ENCODE measurements around the gene HDAC4. TPM values are rescaled to one million over a fixed set of nuclear protein-coding genes. Genes with fewer than 3 reads are reported as not detected.

The HDAC4 gene
- total RNA-seq, 1 donor from 2014 or later = 18.3 TPM

GRCh38 chr2:239260546-239261327 is 140.1 kb downstream of the HDAC4 start:
- no peak for DNase-seq (ENCODE audit: extremely low read depth, low read depth, low spot score)

- DNase-seq (ENCODE audit: extremely low read depth, low read depth, low spot score) = no peak
Measured at GRCh38 chr2:239259603-239260298, 141.1 kb downstream of the HDAC4 start.

GRCh38 chr2:239259173-239259572 is 141.6 kb downstream of the HDAC4 start:
- DNase-seq (ENCODE audit: extremely low read depth, low read depth, low spot score) = no peak

- DNase-seq (ENCODE audit: extremely low read depth, low read depth, low spot score) = no peak
Measured at GRCh38 chr2:239258248-239258647, 142.6 kb downstream of the HDAC4 start.

GRCh38 chr2:239257511-239257937 is 143.3 kb downstream of the HDAC4 start:
- DNase-seq (ENCODE audit: extremely low read depth, low read depth, low spot score) = no peak

GRCh38 chr2:239256350-239256743 is 144.5 kb downstream of the HDAC4 start:
- no peak for DNase-seq (ENCODE audit: extremely low read depth, low read depth, low spot score)

- no peak for DNase-seq (ENCODE audit: extremely low read depth, low read depth, low spot score)
Measured at GRCh38 chr2:239255628-239256349, 145.0 kb downstream of the HDAC4 start.

GRCh38 chr2:239255218-239255617 is 145.6 kb downstream of the HDAC4 start:
- DNase-seq (ENCODE audit: extremely low read depth, low read depth, low spot score) = no peak

- DNase-seq (ENCODE audit: extremely low read depth, low read depth, low spot score) = no peak
Measured at GRCh38 chr2:239253701-239254436, 147.0 kb downstream of the HDAC4 start.

- no peak for DNase-seq (ENCODE audit: extremely low read depth, low read depth, low spot score)
Measured at GRCh38 chr2:239253264-239253663, 147.6 kb downstream of the HDAC4 start.

- DNase-seq (ENCODE audit: extremely low read depth, low read depth, low spot score) = peak; percentile 37
Measured at GRCh38 chr2:239252801-239253200, 148.0 kb downstream of the HDAC4 start.

GRCh38 chr2:239252393-239252792 is 148.4 kb downstream of the HDAC4 start:
- DNase-seq (ENCODE audit: extremely low read depth, low read depth, low spot score) = no peak

GRCh38 chr2:239251971-239252370 is 148.8 kb downstream of the HDAC4 start:
- no peak for DNase-seq (ENCODE audit: extremely low read depth, low read depth, low spot score)

- DNase-seq (ENCODE audit: extremely low read depth, low read depth, low spot score) = no peak
Measured at GRCh38 chr2:239250216-239251081, 150.4 kb downstream of the HDAC4 start.

GRCh38 chr2:239249776-239250175 is 151.0 kb downstream of the HDAC4 start:
- no peak for DNase-seq (ENCODE audit: extremely low read depth, low read depth, low spot score)

- no peak for DNase-seq (ENCODE audit: extremely low read depth, low read depth, low spot score)
Measured at GRCh38 chr2:239249048-239249447, 151.8 kb downstream of the HDAC4 start.

GRCh38 chr2:239247401-239248245 is 153.2 kb downstream of the HDAC4 start:
- DNase-seq (ENCODE audit: extremely low read depth, low read depth, low spot score) = no peak

GRCh38 chr2:239246723-239247122 is 154.1 kb downstream of the HDAC4 start:
- DNase-seq (ENCODE audit: extremely low read depth, low read depth, low spot score) = no peak

Measured in glomerular endothelial cell (primary cell).